ENCODE measurements around the gene SV2C. TPM values are rescaled to one million over a fixed set of nuclear protein-coding genes. Genes with fewer than 3 reads are reported as not detected.

Gene SV2C
- total and polyA plus RNA-seq, 10 of the 15 experiments (the other 5 are each of a cell fraction or from before 2014, with no cell fraction given) = under 0.01 to 1.1 (median 0.63) TPM

DNA sequence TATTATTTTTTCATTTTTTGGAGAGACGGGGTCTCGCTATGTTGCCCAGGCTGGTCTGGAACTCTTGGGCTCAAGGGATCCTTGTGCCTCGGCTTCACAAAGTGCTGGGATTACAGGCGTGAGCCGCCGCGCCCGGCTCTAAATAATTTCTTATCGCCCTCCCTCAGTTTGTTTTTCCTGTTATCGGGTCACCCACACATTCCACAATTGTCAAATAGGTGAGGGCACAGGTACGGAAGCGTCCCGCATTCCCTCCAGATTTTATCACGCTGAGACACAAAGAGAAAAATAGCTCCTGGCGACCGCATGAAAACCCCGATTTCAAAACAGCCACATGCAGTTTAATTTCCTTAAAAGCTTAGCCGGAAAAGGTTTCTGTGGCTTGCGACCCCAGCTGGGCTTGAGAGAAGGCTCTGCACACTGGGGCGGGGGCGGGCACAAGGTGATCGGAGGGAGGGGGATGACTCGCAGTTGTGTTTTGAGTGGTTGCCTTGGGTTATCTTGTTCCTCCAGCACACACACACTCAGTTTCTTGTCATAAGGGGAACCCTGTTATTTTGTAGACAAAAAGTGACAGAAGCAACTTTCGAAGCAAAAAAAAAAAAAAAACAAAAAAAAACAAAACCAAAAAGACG, 319.2 kb downstream of the SV2C start (continued):
- TF ChIP-seq, protein P1, sequence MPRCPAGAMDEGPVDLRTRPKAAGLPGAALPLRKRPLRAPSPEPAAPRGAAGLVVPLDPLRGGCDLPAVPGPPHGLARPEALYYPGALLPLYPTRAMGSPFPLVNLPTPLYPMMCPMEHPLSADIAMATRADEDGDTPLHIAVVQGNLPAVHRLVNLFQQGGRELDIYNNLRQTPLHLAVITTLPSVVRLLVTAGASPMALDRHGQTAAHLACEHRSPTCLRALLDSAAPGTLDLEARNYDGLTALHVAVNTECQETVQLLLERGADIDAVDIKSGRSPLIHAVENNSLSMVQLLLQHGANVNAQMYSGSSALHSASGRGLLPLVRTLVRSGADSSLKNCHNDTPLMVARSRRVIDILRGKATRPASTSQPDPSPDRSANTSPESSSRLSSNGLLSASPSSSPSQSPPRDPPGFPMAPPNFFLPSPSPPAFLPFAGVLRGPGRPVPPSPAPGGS (IDR thresholded peaks at IDR 0.05; ENCODE audit: borderline replicate concordance, insufficient read depth, low read depth, low read length, poor library complexity, severe bottlenecking) = no peak
- TF ChIP-seq, protein P2, sequence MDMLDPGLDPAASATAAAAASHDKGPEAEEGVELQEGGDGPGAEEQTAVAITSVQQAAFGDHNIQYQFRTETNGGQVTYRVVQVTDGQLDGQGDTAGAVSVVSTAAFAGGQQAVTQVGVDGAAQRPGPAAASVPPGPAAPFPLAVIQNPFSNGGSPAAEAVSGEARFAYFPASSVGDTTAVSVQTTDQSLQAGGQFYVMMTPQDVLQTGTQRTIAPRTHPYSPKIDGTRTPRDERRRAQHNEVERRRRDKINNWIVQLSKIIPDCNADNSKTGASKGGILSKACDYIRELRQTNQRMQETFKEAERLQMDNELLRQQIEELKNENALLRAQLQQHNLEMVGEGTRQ (IDR thresholded peaks at IDR 0.05; ENCODE audit: borderline replicate concordance, low read depth, low read length) = no peak
- no peak for TF ChIP-seq MYB (IDR thresholded peaks at IDR 0.05; ENCODE audit: borderline replicate concordance, low read depth, low read length)
- no peak for TF ChIP-seq RBBP5 (conservative IDR thresholded peaks at IDR 0.05)
- TF ChIP-seq KDM1A (IDR thresholded peaks at IDR 0.05; ENCODE audit: borderline replicate concordance) = no peak
- TF ChIP-seq, protein P3, sequence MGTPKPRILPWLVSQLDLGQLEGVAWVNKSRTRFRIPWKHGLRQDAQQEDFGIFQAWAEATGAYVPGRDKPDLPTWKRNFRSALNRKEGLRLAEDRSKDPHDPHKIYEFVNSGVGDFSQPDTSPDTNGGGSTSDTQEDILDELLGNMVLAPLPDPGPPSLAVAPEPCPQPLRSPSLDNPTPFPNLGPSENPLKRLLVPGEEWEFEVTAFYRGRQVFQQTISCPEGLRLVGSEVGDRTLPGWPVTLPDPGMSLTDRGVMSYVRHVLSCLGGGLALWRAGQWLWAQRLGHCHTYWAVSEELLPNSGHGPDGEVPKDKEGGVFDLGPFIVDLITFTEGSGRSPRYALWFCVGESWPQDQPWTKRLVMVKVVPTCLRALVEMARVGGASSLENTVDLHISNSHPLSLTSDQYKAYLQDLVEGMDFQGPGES (IDR thresholded peaks at IDR 0.05) = no peak
- TF ChIP-seq RUNX3 (IDR thresholded peaks at IDR 0.05; ENCODE audit: low read length) = peak; percentile 58; the same call in 1 of the 2 replicates
- TF ChIP-seq, protein P4, sequence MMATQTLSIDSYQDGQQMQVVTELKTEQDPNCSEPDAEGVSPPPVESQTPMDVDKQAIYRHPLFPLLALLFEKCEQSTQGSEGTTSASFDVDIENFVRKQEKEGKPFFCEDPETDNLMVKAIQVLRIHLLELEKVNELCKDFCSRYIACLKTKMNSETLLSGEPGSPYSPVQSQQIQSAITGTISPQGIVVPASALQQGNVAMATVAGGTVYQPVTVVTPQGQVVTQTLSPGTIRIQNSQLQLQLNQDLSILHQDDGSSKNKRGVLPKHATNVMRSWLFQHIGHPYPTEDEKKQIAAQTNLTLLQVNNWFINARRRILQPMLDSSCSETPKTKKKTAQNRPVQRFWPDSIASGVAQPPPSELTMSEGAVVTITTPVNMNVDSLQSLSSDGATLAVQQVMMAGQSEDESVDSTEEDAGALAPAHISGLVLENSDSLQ (IDR thresholded peaks at IDR 0.05) = no peak
- TF ChIP-seq FOXK2 (IDR thresholded peaks at IDR 0.05) = no peak
- peak in 1 of 2 experiments; percentile 88; a peak in 2 of 3 replicates for TF ChIP-seq EGR1 (IDR thresholded peaks at IDR 0.05; ENCODE audit: borderline replicate concordance in 1 of 2, low read depth in 2 of 2, low read length in 2 of 2)
- TF ChIP-seq SRF (IDR thresholded peaks at IDR 0.05; ENCODE audit: low read depth in 2 of 2, low read length in 2 of 2) = peak in 1 of 2 experiments; percentile 86; a peak in 2 of 4 replicates
- TF ChIP-seq HDAC2 (IDR thresholded peaks at IDR 0.05) = no peak
- TF ChIP-seq, protein P5, sequence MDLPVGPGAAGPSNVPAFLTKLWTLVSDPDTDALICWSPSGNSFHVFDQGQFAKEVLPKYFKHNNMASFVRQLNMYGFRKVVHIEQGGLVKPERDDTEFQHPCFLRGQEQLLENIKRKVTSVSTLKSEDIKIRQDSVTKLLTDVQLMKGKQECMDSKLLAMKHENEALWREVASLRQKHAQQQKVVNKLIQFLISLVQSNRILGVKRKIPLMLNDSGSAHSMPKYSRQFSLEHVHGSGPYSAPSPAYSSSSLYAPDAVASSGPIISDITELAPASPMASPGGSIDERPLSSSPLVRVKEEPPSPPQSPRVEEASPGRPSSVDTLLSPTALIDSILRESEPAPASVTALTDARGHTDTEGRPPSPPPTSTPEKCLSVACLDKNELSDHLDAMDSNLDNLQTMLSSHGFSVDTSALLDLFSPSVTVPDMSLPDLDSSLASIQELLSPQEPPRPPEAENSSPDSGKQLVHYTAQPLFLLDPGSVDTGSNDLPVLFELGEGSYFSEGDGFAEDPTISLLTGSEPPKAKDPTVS (IDR thresholded peaks at IDR 0.05; ENCODE audit: low read depth, low read length) = no peak
- no peak for TF ChIP-seq NR2C1 (IDR thresholded peaks at IDR 0.05)
